IMR-90 (cell line): Measurements from ENCODE around the gene EXOC3L2. TPM values are rescaled to one million over a fixed set of nuclear protein-coding genes. Genes with fewer than 3 reads are reported as not detected.

ENCODE experiments used
- ATAC-seq: fragments of 200-7000 bp; cut with Tn5 transposase; 2 replicates; pipeline ENCODE4 v1.9.1; 2020; ENCODE audit warnings: low read depth, mild to moderate bottlenecking, moderate library complexity
- BruUV-seq: library from RNA; stranded (reverse); fragments of 400-500 nt; replicated peaks from 2 replicates; lab custom pipeline; 2021; lab: Mats Ljungman, UMichigan
- CTCF ChIA-PET: fragments of 300-600 bp; formaldehyde crosslinking; extraction: SDS; loops from one replicate; lab custom pipeline; 2021; ENCODE audit warnings: antibody characterized with exemption; lab: Yijun Ruan, JAX
- POLR2A ChIA-PET: fragments of 300-600 bp; sonication (Branson Sonifier 250); formaldehyde crosslinking; loops from one replicate; lab custom pipeline; 2022; ENCODE audit warnings: antibody characterized with exemption; ENCODE audit not compliant: unreplicated experiment; lab: Charles Lee
- DNase-seq: peaks from one replicate; pipeline ENCODE4 v3.0.0; 2013
- H2AFZ ChIP-seq: replicated peaks from 2 replicates; pipeline ENCODE3; 2013; ENCODE audit warnings: low read length, mild to moderate bottlenecking; ENCODE audit not compliant: poor library complexity
- H2AK5ac ChIP-seq: 2 replicates; pipeline ENCODE4 v1.6.1; 2013; ENCODE audit warnings: low read depth, low read length, inconsistent platforms
- H2AK9ac ChIP-seq: replicated peaks from 2 replicates; pipeline ENCODE3; 2013; ENCODE audit warnings: mild to moderate bottlenecking, low read depth, low read length, moderate library complexity; ENCODE audit not compliant: poor library complexity
- H2BK120ac ChIP-seq: 2 replicates; pipeline ENCODE4 v1.6.1; 2013; ENCODE audit warnings: low read depth, low read length, inconsistent platforms
- H2BK15ac ChIP-seq: 3 replicates; pipeline ENCODE4 v1.6.1; 2013; ENCODE audit warnings: low read depth, low read length, inconsistent platforms
- H2BK20ac ChIP-seq: 2 replicates; pipeline ENCODE4 v1.6.1; 2013; ENCODE audit warnings: low read depth, mild to moderate bottlenecking, inconsistent platforms, low read length, moderate library complexity
- H2BK5ac ChIP-seq: 2 replicates; pipeline ENCODE4 v1.6.1; 2013; ENCODE audit warnings: mild to moderate bottlenecking, low read depth, low read length, inconsistent platforms; ENCODE audit not compliant: poor library complexity, severe bottlenecking
- H3K14ac ChIP-seq: replicated peaks from 2 replicates; pipeline ENCODE4 v1.6.1; 2013; ENCODE audit warnings: low read depth, low read length, inconsistent platforms
- H3K18ac ChIP-seq: 2 replicates; pipeline ENCODE4 v1.6.1; 2013; ENCODE audit warnings: low read depth, low read length, control low read depth
- H3K23ac ChIP-seq: 2 replicates; pipeline ENCODE4 v1.6.1; 2013; ENCODE audit warnings: low read depth, low read length, inconsistent platforms
- H3K27ac ChIP-seq: 2 replicates; pipeline ENCODE4 v1.5.1; 2013; ENCODE audit warnings: mild to moderate bottlenecking, control low read depth, low read length; ENCODE audit not compliant: insufficient read depth
- H3K27me3 ChIP-seq: 2 replicates; pipeline ENCODE4 v1.6.1; 2013; ENCODE audit warnings: low read length; ENCODE audit not compliant: control insufficient read depth, insufficient read depth
- H3K36me3 ChIP-seq: 2 replicates; pipeline ENCODE4 v1.6.1; 2013; ENCODE audit warnings: low read length, mixed read lengths; ENCODE audit not compliant: control insufficient read depth, insufficient read depth
- H3K4ac ChIP-seq: 2 replicates; pipeline ENCODE4 v1.6.1; 2013; ENCODE audit warnings: low read depth, low read length, inconsistent platforms
- H3K4me1 ChIP-seq: 2 replicates; pipeline ENCODE4 v1.6.1; 2013; ENCODE audit warnings: low read length, mixed read lengths; ENCODE audit not compliant: control insufficient read depth, insufficient read depth
- H3K4me2 ChIP-seq: 2 replicates; pipeline ENCODE4 v1.6.1; 2013; ENCODE audit warnings: low read depth, mild to moderate bottlenecking, control low read depth, low read length, moderate library complexity
- H3K4me3 ChIP-seq: 2 replicates; pipeline ENCODE4 v1.5.1; 2013; ENCODE audit warnings: low read depth, mild to moderate bottlenecking, control low read depth, low read length, moderate library complexity; ENCODE audit not compliant: insufficient read depth
- H3K56ac ChIP-seq: 2 replicates; pipeline ENCODE4 v1.6.1; 2013; ENCODE audit warnings: low read length, inconsistent platforms; ENCODE audit not compliant: insufficient read depth; ENCODE audit errors: extremely low read depth
- H3K79me1 ChIP-seq, 2 experiments: 2 replicates each; pipeline ENCODE4 v1.6.1; 2013; ENCODE audit warnings: low read length in 2 of 2, inconsistent platforms in 1 of 2, low read depth in 1 of 2
- H3K9ac ChIP-seq: 2 replicates; pipeline ENCODE4 v1.6.1; 2013; ENCODE audit warnings: low read depth, low read length, control low read depth
- H3K9me1 ChIP-seq: 2 replicates; pipeline ENCODE4 v1.6.1; 2013; ENCODE audit warnings: low read length, inconsistent platforms; ENCODE audit not compliant: insufficient read depth
- H3K9me3 ChIP-seq: 2 replicates; pipeline ENCODE4 v1.6.1; 2013; ENCODE audit warnings: low read length; ENCODE audit not compliant: control insufficient read depth, insufficient read depth
- H4K20me1 ChIP-seq: 2 replicates; pipeline ENCODE4 v1.6.1; 2013; ENCODE audit warnings: low read length, inconsistent platforms; ENCODE audit not compliant: insufficient read depth
- H4K5ac ChIP-seq: 2 replicates; pipeline ENCODE4 v1.6.1; 2013; ENCODE audit warnings: mild to moderate bottlenecking, low read depth, low read length, control low read depth
- H4K8ac ChIP-seq, 2 experiments: 2 replicates each; pipeline ENCODE4 v1.6.1; 2013; ENCODE audit warnings: low read depth in 2 of 2, low read length in 2 of 2, control low read depth in 1 of 2, inconsistent platforms in 1 of 2
- H4K91ac ChIP-seq: 2 replicates; pipeline ENCODE4 v1.6.1; 2013; ENCODE audit warnings: low read depth, low read length, inconsistent platforms; ENCODE audit not compliant: insufficient read depth
- FOS ChIP-seq: fragments of 150-350 bp; IDR thresholded peaks from 2 replicates; pipeline ENCODE4 v1.6.1; 2016; ENCODE audit warnings: low read depth, low read length
- WGBS, 2 experiments: methylation state at CpG; one replicate each; pipeline versions ENCODE4 v1.1.5 to v1.1.7; 2013; ENCODE audit warnings: missing lambda C conversion rate in 2 of 2; ENCODE audit not compliant: insufficient read length in 1 of 2; ENCODE audit errors: extremely low coverage in 2 of 2; 5-methylcytosine and 5-hydroxymethylcytosine counted together
- dilution Hi-C: fragments of 300-500 bp; cut with HindIII; formaldehyde crosslinking; loops from one replicate; pipeline ENCODE4 v1.14.3; 2018; ENCODE audit warnings: low sequenced_read_pairs; ENCODE audit not compliant: unreplicated experiment
- in situ Hi-C: fragments of 300-500 bp; cut with MboI; formaldehyde crosslinking; loops from 3 replicates; pipeline ENCODE4 v1.14.3; 2019; ENCODE audit warnings: low sequenced_read_pairs, inconsistent platforms, mixed read lengths
- intact Hi-C: fragments of 100-400 bp; cut with micrococcal nuclease; formaldehyde crosslinking; loops from 2 replicates; pipeline ENCODE4 v1.10.0; 2022
- polyA plus RNA-seq, 3 experiments: library from polyadenylated mRNA; depleted of rRNA; stranded (reverse); fragments of >200 nt; gene quantifications; 2 replicates each; pipeline ENCODE4 v1.2.3, GENCODE V29; 2012; ENCODE audit warnings: low replicate concordance in 1 of 3
- total RNA-seq: library from RNA; depleted of rRNA; stranded (reverse); fragments of >200 nt; gene quantifications from 2 replicates; pipeline ENCODE4 v1.2.3, GENCODE V29; 2012

The EXOC3L2 gene
- total and polyA plus RNA-seq, 2 of the 4 experiments (the other 2 are of a cell fraction), result 0.03 TPM; not detected in 1

- no peak overlapping the region for H2BK120ac ChIP-seq
- H3K4me1 ChIP-seq, result peaks cover 2% of the 10 kb centered on the region; the same call in 1 of the 2 replicates
- peaks cover 66% of the 10 kb centered on the region for H3K27me3 ChIP-seq
- no peak overlapping the region for H3K56ac ChIP-seq
- no peak overlapping the region for H3K4me3 ChIP-seq
- H4K8ac ChIP-seq, result no peak overlapping the region
- POLR2A ChIA-PET, result no interaction called here
- no peak for DNase-seq
- no peak overlapping the region for H3K14ac ChIP-seq
- H3K9me1 ChIP-seq, result no peaks in the 10 kb centered on the region
- no peak overlapping the region for H3K27ac ChIP-seq
- no peak for TF ChIP-seq FOS
- no TSS peak for BruUV-seq
- no peak overlapping the region for H3K18ac ChIP-seq
- H2AFZ ChIP-seq, result no peak overlapping the region
- ATAC-seq, result no peak
- H4K5ac ChIP-seq, result no peak overlapping the region
- no peak overlapping the region for H2AK9ac ChIP-seq
- H4K20me1 ChIP-seq, result no peaks in the 10 kb centered on the region; the same call in 1 of the 2 replicates
- no peak overlapping the region for H2BK15ac ChIP-seq
- intact Hi-C loops (no loop called here), dilution Hi-C loops (no loop called here), in situ Hi-C loops (no loop called here)
- H3K9ac ChIP-seq, result no peak overlapping the region
- H2AK5ac ChIP-seq, result no peak overlapping the region
- no peak overlapping the region for H3K23ac ChIP-seq
- no peak overlapping the region for H3K4ac ChIP-seq
- WGBS, 2 experiments, result 47% methylated on average over 3 of the region's 4 CpGs; no CpG with 5 or more reads in 1 of the 2 experiments
- CTCF ChIA-PET, result no interaction called here
- H2BK5ac ChIP-seq, result no peak overlapping the region
- no peaks in the 10 kb centered on the region for H3K9me3 ChIP-seq
- no peak overlapping the region for H3K4me2 ChIP-seq
- no peaks in the 10 kb centered on the region for H3K36me3 ChIP-seq
- no peaks in the 10 kb centered on the region for H3K79me1 ChIP-seq
- no peak overlapping the region for H2BK20ac ChIP-seq
- H4K91ac ChIP-seq, result no peak overlapping the region
Measured at GRCh38 chr19:45218426-45218825, 26.8 kb downstream of the EXOC3L2 start.
